HepG2 (cell line): ENCODE data around the gene TMCO4. TPM values are rescaled to one million over a fixed set of nuclear protein-coding genes. Genes with fewer than 3 reads are reported as not detected.

Experiments
- EHMT2 ChIP-seq: fragments of 200-600 bp; sonication (generic); IDR thresholded peaks from 2 replicates; pipeline ENCODE4 v1.7.0; 2017; ENCODE audit warnings: antibody characterized with exemption, low read depth, low read length, borderline replicate concordance
- KLF16 ChIP-seq, 2 experiments: sonication (generic) in 1 of 2; formaldehyde crosslinking in 1 of 2; IDR thresholded peaks; 2 replicates each; pipeline versions ENCODE4 v1.6.1 to v1.8.0; 2016 to 2023; ENCODE audit warnings: missing genetic modification reagents in 2 of 2, missing compliant biosample characterization in 1 of 2
- MEIS2 ChIP-seq: sonication (generic); formaldehyde crosslinking; IDR thresholded peaks from 2 replicates; pipeline ENCODE4 v1.9.0; 2021; ENCODE audit warnings: mild to moderate bottlenecking, missing genetic modification reagents
- MIXL1 ChIP-seq: IDR thresholded peaks from 2 replicates; pipeline ENCODE4 v1.6.1; 2016
- MTA3 ChIP-seq: sonication (generic); formaldehyde crosslinking; IDR thresholded peaks from 2 replicates; pipeline ENCODE4 v1.4.0; 2020; ENCODE audit warnings: missing genetic modification reagents
- POLR2AphosphoS2 ChIP-seq: IDR thresholded peaks from 2 replicates; pipeline ENCODE4 v1.6.1; 2011; ENCODE audit warnings: low read depth, low read length, improper control_type of control experiment
- SATB2 ChIP-seq: sonication (generic); formaldehyde crosslinking; IDR thresholded peaks from 2 replicates; pipeline ENCODE4 v1.5.0; 2020; ENCODE audit warnings: missing genetic modification reagents
- SMAD3 ChIP-seq: sonication (generic); formaldehyde crosslinking; IDR thresholded peaks from 2 replicates; pipeline ENCODE4 v1.4.0; 2020; ENCODE audit warnings: missing genetic modification reagents
- TBX2 ChIP-seq: sonication (generic); formaldehyde crosslinking; IDR thresholded peaks from 2 replicates; pipeline ENCODE4 v1.5.0; 2020; ENCODE audit warnings: missing genetic modification reagents, mild to moderate bottlenecking, borderline replicate concordance
- TEAD3 ChIP-seq: optimal IDR thresholded peaks from 2 replicates; pipeline ENCODE3; 2016; ENCODE audit warnings: borderline replicate concordance
- TRIM24 ChIP-seq: sonication (generic); formaldehyde crosslinking; IDR thresholded peaks from 2 replicates; pipeline ENCODE4 v1.8.0; 2022; ENCODE audit warnings: mild to moderate bottlenecking, missing genetic modification reagents
- ZBTB4 ChIP-seq: sonication (generic); formaldehyde crosslinking; IDR thresholded peaks from 2 replicates; pipeline ENCODE4 v1.4.0; 2020; ENCODE audit warnings: missing genetic modification reagents, mild to moderate bottlenecking, borderline replicate concordance
- ZBTB44 ChIP-seq: sonication (generic); formaldehyde crosslinking; IDR thresholded peaks from 2 replicates; pipeline ENCODE4 v1.4.0; 2020; ENCODE audit warnings: missing genetic modification reagents
- ZNF232 ChIP-seq: sonication (generic); formaldehyde crosslinking; IDR thresholded peaks from 2 replicates; pipeline ENCODE4 v1.4.0; 2020; ENCODE audit warnings: missing genetic modification reagents, borderline replicate concordance
- ZNF432 ChIP-seq: sonication (generic); formaldehyde crosslinking; IDR thresholded peaks from 2 replicates; pipeline ENCODE4 v1.5.0; 2020; ENCODE audit warnings: missing genetic modification reagents, mild to moderate bottlenecking, borderline replicate concordance
- ZNF460 ChIP-seq: sonication (generic); formaldehyde crosslinking; IDR thresholded peaks from 2 replicates; pipeline ENCODE4 v1.5.1; 2020; ENCODE audit warnings: missing genetic modification reagents, mild to moderate bottlenecking, borderline replicate concordance
- ZNF781 ChIP-seq: sonication (generic); formaldehyde crosslinking; IDR thresholded peaks from 2 replicates; pipeline ENCODE4 v1.5.1; 2020; ENCODE audit warnings: borderline replicate concordance, mild to moderate bottlenecking, missing genetic modification reagents; ENCODE audit errors: not compliant biosample characterization
- polyA plus RNA-seq, 8 experiments: library from polyadenylated mRNA; depleted of rRNA in 3 of 8; stranded (reverse) in 7 of 8; unstranded in 1 of 8; fragments of >200 nt; fragmentation: Illumina TruSeq in 4 of 8; extraction: Trizol in 4 of 8; gene quantifications; 2 replicates each; pipeline versions ENCODE4 v1.2.1 to v1.2.3, GENCODE V29; 2011 to 2016; ENCODE audit warnings: low read depth in 4 of 8, missing spikeins in 1 of 8, mixed read lengths in 1 of 8; ENCODE audit not compliant: insufficient read depth in 1 of 8
- total RNA-seq, 5 experiments: library from RNA; depleted of rRNA; stranded (reverse); fragments of >200 nt; fragmentation: Illumina TruSeq; extraction: Trizol; gene quantifications; 2 replicates each; pipeline ENCODE4 v1.2.3, GENCODE V29; 2016; ENCODE audit warnings: low read depth in 1 of 5
- TF ChIP-seq, protein P1 (sequence below): sonication (generic); formaldehyde crosslinking; IDR thresholded peaks from 2 replicates; pipeline ENCODE4 v1.5.1; 2020; ENCODE audit warnings: mild to moderate bottlenecking, missing genetic modification reagents, borderline replicate concordance
- TF ChIP-seq, protein P2 (sequence below): IDR thresholded peaks from 2 replicates; pipeline ENCODE4 v1.6.1; 2016; ENCODE audit warnings: mild to moderate bottlenecking, missing biosample characterization, missing genetic modification reagents

The TMCO4 gene
- total and polyA plus RNA-seq, 2 of the 13 experiments (the other 11 are each of a cell fraction or from before 2014, with no cell fraction given) = 2.1 to 4.1 TPM

DNA sequence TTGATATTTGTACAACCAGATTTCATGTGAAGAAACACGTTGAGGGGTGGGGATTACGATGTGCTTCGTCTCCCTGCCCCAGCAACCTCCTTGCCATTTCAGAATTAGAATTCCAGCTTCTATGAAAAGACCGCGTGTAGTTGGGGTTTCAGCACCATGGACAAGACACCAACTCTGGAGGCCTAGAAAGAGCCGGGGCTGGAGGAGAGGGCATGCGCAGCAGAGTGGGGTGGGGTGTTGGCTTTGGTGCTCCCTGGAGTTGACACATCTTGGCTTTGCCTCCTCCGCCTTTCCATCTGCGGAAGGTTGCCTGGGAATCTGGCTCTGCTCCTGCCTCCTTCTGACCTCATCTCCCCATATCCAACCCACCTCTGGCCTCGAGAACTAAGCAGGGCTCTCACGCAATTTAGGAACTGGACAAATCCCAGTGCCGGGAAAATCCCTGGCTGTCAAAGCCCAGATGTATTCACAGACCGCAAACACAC, 123.2 kb downstream of the TMCO4 start (continued):
- 0 out of 2 replicates have a peak, but pooled peaks have one; percentile 22 for TF ChIP-seq MIXL1 (CRISPR knock-in tag)
- TF ChIP-seq ZNF232 = no peak
- TF ChIP-seq ZBTB4 (CRISPR knock-in tag) = no peak
- TF ChIP-seq ZNF460 = no peak
- TF ChIP-seq MEIS2 = 0 out of 2 replicates have a peak, but pooled peaks have one; percentile 54
- no peak for TF ChIP-seq MTA3 (CRISPR knock-in tag)
- TF ChIP-seq SATB2 (CRISPR knock-in tag) = no peak
- peak; percentile 72; the same call in 1 of the 2 replicates for TF ChIP-seq ZBTB44 (CRISPR knock-in tag)
- 0 out of 2 replicates have a peak, but pooled peaks have one; percentile 40 for TF ChIP-seq SMAD3 (CRISPR knock-in tag)
- TF ChIP-seq TRIM24 (CRISPR knock-in tag) = no peak
- TF ChIP-seq TBX2 = no peak
- TF ChIP-seq POLR2AphosphoS2 = no peak
- TF ChIP-seq, protein P1, sequence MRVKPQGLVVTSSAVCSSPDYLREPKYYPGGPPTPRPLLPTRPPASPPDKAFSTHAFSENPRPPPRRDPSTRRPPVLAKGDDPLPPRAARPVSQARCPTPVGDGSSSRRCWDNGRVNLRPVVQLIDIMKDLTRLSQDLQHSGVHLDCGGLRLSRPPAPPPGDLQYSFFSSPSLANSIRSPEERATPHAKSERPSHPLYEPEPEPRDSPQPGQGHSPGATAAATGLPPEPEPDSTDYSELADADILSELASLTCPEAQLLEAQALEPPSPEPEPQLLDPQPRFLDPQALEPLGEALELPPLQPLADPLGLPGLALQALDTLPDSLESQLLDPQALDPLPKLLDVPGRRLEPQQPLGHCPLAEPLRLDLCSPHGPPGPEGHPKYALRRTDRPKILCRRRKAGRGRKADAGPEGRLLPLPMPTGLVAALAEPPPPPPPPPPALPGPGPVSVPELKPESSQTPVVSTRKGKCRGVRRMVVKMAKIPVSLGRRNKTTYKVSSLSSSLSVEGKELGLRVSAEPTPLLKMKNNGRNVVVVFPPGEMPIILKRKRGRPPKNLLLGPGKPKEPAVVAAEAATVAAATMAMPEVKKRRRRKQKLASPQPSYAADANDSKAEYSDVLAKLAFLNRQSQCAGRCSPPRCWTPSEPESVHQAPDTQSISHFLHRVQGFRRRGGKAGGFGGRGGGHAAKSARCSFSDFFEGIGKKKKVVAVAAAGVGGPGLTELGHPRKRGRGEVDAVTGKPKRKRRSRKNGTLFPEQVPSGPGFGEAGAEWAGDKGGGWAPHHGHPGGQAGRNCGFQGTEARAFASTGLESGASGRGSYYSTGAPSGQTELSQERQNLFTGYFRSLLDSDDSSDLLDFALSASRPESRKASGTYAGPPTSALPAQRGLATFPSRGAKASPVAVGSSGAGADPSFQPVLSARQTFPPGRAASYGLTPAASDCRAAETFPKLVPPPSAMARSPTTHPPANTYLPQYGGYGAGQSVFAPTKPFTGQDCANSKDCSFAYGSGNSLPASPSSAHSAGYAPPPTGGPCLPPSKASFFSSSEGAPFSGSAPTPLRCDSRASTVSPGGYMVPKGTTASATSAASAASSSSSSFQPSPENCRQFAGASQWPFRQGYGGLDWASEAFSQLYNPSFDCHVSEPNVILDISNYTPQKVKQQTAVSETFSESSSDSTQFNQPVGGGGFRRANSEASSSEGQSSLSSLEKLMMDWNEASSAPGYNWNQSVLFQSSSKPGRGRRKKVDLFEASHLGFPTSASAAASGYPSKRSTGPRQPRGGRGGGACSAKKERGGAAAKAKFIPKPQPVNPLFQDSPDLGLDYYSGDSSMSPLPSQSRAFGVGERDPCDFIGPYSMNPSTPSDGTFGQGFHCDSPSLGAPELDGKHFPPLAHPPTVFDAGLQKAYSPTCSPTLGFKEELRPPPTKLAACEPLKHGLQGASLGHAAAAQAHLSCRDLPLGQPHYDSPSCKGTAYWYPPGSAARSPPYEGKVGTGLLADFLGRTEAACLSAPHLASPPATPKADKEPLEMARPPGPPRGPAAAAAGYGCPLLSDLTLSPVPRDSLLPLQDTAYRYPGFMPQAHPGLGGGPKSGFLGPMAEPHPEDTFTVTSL (CRISPR knock-in tag) = no peak
- 0 out of 4 replicates have a peak, but pooled peaks of 1 of the 2 experiments have one; percentile 60 for TF ChIP-seq KLF16 (CRISPR knock-in tag; IDR thresholded peaks at IDR 0.05)
- no peak for TF ChIP-seq ZNF432
- TF ChIP-seq, protein P2, sequence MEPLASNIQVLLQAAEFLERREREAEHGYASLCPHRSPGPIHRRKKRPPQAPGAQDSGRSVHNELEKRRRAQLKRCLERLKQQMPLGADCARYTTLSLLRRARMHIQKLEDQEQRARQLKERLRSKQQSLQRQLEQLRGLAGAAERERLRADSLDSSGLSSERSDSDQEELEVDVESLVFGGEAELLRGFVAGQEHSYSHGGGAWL (CRISPR knock-in tag) = no peak
- TF ChIP-seq EHMT2 = peak; percentile 98
- TF ChIP-seq TEAD3 (CRISPR knock-in tag) = peak; percentile 18
- peak; percentile 71 for TF ChIP-seq ZNF781
